ENCODE measurements around the gene ABCD1. TPM values are rescaled to one million over a fixed set of nuclear protein-coding genes. Genes with fewer than 3 reads are reported as not detected.

The ABCD1 gene
- total RNA-seq, 1 donor from 2014 or later = 12.0 TPM

DNA sequence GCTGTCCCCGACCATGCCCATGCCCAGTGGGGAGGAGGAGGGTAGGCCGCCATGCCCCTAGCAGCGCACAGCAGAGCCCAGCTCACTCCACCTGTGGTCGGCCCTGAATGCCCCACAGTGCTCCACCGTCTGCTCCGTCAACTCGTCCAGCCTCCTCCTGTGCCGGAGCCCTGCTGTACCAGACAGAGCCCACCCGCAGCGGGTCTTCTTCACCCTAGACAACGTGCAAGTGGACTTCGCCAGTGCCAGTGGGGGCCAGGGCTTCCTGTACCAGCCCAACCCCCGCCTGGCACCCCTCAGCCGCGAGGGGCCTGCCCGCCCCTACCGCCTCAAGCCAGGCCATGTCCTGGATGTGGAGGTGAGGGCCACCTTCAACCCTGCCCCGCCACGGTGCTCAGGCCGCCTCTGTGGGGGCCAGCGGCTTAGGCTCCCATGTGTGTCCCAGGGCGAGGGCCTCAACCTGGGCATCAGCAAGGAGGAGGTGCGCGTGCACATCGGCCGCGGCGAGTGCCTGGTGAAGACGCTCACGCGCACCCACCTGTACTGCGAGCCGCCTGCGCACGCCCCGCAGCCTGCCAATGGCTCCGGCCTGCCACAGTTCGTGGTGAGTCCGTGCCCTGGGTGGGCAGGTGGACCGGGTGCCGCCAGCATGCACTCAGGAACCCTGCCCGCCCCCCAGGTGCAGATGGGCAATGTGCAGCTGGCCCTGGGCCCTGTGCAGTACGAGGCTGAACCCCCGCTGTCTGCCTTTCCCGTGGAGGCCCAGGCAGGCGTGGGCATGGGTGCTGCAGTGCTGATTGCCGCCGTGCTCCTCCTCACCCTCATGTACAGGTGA is 49.3 kb downstream of the ABCD1 start:
- DNase-seq = no peak

DNA sequence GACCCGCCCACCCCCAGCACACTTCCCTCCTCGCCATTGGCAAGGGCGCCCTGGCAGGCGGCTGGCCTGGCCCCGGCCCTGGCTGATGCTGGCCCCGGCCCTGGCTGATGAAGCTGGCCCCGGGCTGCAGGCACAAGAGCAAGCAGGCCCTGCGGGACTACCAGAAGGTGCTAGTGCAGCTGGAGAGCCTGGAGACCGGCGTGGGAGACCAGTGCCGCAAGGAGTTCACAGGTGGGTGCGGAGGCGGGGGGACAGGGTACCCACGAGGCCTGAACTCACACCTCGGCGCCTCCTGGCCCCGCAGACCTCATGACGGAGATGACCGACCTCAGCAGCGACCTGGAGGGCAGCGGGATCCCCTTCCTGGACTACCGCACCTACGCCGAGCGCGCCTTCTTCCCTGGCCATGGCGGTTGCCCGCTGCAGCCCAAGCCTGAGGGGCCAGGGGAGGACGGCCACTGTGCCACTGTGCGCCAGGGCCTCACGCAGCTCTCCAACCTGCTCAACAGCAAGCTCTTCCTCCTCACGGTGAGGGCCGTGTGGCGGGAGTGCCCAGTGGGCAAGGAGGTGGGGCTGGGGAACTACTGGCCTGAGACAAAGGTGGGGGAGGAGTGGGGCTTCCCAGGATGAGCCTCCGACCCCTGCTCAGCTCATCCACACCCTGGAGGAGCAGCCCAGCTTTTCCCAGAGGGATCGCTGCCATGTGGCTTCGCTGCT is 50.1 kb downstream of the ABCD1 start:
- DNase-seq = no peak

- no peak for DNase-seq
Measured at GRCh38 chrX:153775293-153776119, 50.9 kb downstream of the ABCD1 start.

DNA sequence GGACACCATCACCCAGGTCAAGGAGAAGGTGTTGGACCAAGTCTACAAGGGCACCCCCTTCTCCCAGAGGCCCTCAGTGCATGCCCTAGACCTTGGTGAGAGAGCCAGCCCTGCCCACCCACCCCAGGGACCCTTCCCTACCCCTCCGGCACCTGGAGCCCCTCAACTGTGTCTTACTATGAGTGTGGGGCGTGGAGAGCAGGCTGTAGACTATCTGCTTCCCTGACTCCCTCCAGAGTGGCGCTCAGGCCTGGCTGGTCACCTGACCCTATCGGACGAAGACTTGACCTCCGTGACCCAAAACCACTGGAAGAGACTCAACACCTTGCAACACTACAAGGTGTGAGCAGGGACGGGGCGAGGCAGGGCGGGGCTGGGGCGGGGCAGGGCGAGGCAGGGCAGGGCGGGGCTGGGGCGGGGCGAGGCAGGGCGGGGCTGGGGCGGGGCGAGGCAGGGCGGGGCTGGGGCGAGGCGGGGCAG is 51.5 kb downstream of the ABCD1 start:
- no peak for DNase-seq

DNA sequence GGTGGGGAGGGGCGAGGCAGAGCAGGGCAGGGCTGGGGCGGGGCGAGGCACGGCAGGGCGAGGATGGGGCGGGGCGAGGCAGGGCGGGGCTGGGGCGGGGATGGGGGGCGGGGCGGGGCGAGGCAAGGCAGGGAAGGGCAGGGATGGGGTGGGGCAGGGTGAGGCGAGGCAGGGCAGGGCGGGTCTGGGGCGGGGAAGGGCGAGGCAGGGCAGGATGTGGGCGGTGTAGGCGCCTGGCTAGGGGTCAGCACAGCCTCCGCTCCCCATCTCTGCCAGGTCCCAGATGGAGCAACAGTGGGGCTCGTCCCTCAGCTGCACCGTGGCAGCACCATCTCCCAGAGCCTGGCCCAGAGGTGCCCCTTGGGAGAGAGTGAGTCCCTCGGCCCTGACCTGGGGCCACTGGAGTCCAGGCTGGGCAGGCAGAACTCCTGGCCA is 52.0 kb downstream of the ABCD1 start:
- no peak for DNase-seq

- DNase-seq = no peak
Measured at GRCh38 chrX:153777261-153778090, 52.8 kb downstream of the ABCD1 start.

DNA sequence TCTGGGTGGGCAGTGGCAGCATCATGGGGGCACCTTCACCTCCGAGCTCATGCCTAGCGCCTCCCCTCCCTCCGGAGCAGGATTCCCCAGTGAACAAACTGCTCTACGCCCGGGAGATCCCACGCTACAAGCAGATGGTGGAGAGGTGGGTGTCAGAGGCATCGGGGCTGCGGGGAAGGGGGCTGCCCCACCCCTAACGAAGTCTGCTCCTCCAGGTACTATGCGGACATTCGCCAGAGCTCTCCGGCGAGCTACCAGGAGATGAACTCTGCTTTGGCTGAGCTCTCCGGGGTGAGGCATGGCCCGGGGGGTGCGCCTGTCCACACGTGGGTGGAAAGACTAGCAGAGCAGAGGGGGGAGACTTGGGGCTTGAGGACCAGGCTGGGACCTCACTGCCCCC is 53.5 kb downstream of the ABCD1 start:
- no peak for DNase-seq

DNA sequence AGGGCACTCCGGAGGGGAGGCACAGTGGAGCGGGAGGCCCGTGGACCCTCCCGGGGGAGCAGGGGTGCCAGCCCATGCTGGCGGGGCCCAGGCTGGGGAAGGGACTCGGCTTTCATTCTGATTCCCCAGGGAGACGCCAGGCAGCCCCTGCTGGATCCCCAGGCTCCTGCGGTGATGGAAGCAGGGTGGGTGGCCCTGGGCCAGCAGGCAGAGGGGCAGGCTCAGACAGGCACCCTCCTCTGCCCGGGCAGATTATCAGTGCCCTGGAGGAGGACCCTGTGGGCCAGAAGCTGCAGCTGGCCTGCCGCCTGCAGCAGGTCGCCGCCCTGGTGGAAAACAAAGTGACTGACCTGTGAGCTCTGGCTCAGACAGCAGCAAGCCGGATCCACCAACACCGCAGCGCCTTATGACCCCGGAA is 54.0 kb downstream of the ABCD1 start:
- DNase-seq = no peak

DNA sequence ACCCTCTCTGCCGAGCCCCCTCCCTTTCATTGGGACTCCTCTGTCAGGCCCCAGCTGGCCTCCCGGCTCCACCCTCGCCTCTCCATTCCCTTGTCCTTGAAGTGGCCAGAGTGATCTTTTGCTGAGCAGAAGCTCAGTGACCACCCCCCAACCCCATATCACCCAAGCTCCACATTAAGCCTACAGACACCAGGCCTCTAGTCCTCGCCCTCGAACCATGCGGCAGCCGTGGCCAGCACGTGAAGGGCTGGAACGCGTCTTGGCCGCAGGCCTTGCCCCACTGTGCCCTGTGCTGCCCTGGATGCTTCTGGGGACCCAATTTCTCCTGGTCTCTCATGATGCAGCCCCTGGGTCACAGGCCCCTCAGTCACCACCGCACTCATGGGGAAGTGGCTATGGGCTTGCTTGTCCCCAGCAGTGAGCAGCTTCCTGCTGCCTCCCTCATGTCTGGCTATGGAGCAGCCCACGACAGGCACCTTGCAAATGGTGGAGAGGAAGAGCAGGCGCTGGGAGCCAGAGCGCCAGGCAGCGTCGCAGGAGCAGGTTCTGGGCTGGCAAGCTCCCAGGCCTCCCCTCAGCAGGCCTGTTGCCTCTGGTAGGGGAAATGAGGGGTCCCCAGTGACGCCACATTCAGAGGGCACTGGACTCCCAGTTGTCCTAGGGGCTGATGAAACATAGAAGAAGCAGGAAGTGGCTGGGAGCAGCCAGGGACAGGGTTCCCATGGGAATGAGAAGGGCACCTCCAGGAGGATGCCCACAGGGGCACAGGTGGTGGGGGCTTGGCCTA is 55.4 kb downstream of the ABCD1 start:
- no peak for DNase-seq

GRCh38 chrX:153780678-153781427 is 56.2 kb downstream of the ABCD1 start, which contains the start of gene SRPK3:
Gene SRPK3, plus strand, starts transcription at chrX:153781041. Its CDS starts 46 bp downstream, at chrX:153781087.
- DNase-seq = peak; percentile 74

DNA sequence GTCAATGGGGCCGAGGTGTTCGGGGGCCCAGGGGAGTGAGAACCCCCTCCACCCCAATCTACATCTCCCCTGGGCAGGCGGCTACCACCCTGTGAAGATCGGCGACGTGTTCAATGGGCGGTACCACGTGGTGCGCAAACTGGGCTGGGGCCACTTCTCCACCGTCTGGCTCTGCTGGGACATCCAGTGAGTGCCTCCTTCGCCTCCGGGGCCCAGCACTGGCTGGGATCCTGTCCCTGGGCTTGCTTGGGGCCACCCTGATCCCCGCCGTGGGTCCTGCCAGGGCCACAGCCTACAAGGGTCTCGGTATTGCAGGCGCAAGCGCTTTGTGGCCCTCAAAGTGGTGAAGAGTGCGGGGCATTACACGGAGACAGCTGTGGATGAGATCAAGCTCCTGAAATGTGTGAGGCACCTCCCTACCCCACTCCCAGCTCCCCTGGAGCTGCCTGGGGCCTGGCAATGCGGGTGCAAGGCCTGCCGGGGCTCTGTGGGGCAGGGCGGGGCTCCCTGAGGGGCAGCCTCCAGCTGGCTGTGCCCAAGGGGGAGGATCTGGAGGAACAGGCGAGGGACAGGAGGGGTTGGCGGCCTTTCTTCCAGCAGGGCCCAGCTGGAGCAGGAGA is 56.9 kb downstream of the ABCD1 start:
- DNase-seq = peak; percentile 54

DNA sequence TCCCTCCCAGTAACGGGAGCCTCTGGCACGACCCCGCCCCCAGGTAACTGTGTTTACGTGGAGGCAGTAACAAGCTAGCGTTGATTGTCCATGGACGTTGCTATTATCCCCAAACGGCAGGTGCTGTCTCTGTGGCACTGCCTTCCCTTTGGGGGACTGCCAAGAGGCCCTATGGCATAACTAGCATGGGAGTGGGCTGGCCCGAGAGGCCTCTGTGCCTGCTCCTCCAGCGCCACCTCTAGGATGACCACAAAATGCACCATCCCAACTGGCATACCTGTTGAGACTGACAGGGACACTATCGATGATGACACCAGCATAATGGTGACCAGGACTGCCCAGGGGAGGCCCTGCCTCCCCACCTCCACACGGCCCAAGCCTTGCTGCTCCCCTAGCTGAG is 57.7 kb downstream of the ABCD1 start:
- peak; percentile 79 for DNase-seq

DNA sequence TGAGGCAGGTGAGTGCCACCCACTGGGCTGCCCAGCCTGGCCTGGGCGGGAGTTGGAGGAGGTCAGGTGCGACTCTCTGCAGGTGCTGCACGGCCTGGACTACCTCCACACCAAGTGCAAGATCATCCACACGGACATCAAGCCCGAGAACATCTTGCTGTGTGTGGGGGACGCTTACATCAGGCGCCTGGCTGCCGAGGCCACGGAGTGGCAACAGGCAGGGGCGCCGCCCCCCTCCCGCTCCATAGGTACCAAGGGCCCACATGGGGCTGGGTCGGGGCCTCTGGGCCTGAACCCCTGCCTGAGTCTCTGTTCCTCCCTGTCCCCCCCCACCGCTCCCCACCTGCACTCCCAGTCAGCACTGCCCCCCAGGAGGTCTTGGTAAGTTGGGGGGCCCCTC is 58.2 kb downstream of the ABCD1 start:
- no peak for DNase-seq

DNA sequence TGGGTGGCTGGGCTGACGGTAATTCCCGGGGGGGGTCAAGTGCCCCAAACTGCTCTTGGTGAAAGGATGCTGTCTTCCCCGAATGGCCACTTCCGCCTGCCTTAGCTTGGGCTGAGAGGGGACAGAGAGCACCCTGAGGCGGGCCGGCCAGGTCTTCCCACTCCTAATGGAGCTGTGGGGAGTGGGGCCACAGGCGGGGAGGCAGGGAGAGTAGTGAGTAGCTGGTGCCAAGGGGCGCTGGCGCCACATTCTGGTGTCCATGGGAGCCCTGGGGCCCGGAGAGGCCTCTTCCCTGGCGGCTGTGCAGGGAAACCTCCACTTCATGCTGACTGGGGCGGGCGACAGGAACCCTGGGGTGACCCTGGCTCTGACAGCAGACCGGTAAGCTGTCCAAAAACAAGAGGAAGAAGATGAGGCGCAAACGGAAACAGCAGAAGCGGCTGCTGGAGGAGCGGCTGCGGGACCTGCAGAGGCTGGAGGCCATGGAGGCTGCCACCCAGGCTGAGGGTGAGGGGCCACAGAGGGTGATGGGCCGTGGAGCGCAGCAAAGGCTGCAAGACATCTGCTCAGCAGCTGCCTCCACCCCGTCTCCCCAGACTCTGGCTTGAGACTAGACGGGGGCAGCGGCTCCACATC is 58.8 kb downstream of the ABCD1 start:
- no peak for DNase-seq

DNA sequence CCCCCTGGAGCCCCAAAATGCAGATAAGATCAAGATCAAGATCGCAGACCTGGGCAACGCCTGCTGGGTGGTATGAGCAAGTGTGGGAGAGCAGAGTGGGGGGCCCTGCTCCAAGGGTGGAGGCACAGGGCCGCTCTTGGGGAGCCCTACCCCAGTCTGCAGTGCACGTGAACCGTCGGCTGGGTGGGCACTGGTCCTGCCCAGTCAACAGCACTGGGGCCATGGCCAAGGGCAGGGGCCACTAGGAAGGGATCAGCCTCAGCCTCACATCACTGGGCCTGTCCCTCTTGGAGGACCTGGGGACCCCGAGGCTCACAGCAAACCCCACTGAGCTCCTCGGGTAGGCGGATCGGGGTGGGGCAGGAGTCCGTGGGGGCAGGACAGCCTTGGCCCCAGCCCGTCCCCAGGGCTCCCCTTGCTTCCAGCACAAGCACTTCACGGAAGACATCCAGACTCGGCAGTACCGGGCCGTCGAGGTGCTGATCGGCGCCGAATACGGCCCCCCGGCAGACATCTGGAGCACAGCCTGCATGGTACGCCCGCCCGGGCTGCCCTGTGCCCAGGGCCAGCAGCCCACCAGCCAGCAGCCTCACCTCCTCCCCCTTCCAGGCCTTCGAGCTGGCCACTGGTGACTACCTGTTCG is 59.8 kb downstream of the ABCD1 start:
- DNase-seq = no peak

- no peak for DNase-seq
Measured at GRCh38 chrX:153786669-153787068, 62.0 kb downstream of the ABCD1 start.

- DNase-seq = no peak
Measured at GRCh38 chrX:153789654-153790053, 65.0 kb downstream of the ABCD1 start.

DNA sequence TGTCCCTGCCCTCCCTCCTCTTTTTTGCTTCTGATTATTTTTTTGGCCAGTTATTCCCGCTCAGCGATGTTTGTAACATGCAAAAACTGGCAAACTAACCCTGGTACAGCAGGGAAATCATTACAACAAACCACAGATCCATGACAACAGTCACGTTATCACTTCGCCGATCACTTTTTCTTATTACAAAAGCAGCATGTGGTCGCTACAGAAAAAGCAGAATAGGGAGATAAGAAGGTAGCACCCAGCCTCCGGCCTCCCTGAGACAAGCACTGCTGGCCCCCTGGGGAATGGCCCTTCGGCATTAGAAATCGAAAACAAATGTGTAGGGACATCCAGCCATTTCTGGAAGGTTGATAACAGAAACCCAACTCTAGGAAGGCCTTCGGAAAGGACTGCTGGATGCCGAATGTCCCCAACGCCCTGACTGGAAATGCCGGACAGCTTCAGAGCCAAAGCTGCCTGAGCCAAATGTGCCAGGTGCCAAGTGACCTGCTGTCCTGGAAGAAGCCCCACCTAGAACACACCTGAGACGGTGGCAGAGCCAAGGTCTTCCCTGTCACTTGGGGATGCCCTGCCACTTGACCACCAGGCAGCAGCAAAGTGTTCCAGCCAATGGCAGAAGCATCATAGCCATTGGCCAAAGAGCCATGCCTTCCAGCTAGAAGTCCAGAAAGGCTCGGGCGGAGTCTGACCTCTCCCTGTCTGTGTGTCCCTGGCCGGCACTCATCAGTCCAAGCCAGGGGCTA is 66.6 kb downstream of the ABCD1 start:
- no peak for DNase-seq
